Retinal pigment epithelial cell (primary cell): ENCODE data around the gene HPSE2.

Source experiments
- DNase-seq: peaks from one replicate; pipeline ENCODE4 v3.0.0-alpha.2; 2010; ENCODE audit warnings: low read depth
- H3K4me3 ChIP-seq: 2 replicates; pipeline ENCODE4 v1.5.1; 2011; ENCODE audit warnings: mild to moderate bottlenecking, low read length, control low read depth, moderate library complexity
- TF ChIP-seq, protein P1 (sequence below): conservative IDR thresholded peaks from 2 replicates; pipeline ENCODE4 v1.5.1; 2011; ENCODE audit warnings: low read depth, low read length, control low read depth, inconsistent platforms

Gene HPSE2

DNA sequence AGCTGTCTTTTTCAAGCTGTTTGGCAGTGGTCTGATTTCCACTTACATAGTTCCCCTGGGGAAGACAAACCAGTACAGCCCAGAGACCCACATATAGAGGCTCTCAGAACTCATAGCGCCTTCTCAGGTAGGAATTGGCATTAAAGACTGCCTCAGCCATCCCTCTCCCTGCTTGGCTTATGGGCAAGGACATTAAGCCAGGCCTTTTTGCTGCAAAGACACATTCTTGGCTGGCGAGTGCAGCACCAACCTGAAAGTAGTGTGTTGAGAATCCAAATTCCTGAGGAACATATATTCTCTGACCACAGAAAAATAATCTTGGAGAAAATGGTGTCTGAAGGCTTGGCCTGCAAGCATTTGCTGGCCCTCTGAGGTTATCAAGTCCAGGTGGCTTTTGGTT lies 749.7 kb downstream of the HPSE2 start:
- H3K4me3 ChIP-seq, result no peak overlapping the region
- TF ChIP-seq, protein P1, sequence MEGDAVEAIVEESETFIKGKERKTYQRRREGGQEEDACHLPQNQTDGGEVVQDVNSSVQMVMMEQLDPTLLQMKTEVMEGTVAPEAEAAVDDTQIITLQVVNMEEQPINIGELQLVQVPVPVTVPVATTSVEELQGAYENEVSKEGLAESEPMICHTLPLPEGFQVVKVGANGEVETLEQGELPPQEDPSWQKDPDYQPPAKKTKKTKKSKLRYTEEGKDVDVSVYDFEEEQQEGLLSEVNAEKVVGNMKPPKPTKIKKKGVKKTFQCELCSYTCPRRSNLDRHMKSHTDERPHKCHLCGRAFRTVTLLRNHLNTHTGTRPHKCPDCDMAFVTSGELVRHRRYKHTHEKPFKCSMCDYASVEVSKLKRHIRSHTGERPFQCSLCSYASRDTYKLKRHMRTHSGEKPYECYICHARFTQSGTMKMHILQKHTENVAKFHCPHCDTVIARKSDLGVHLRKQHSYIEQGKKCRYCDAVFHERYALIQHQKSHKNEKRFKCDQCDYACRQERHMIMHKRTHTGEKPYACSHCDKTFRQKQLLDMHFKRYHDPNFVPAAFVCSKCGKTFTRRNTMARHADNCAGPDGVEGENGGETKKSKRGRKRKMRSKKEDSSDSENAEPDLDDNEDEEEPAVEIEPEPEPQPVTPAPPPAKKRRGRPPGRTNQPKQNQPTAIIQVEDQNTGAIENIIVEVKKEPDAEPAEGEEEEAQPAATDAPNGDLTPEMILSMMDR, result no peak
- no peak for DNase-seq

DNA sequence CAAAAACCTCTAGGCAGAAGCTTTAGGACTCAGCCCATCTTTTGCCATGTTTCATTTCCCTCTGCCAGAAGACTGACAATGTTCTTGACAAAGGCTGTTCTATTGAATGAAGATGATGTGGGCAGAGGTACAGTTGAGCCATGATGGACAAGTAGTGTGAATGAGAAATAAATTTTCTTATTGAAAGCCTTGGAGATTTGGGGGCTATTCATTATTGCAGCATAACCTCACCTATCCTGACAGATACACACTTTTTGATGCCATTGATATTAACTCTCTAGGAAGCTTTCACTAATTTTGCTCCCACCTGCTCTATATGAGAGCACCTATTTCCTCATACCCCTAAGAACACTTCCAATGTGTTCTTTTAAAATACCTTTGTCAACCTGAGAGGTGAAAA lies 752.0 kb downstream of the HPSE2 start:
- no peak for DNase-seq
- TF ChIP-seq, protein P1, result no peak
- no peak overlapping the region for H3K4me3 ChIP-seq

DNA sequence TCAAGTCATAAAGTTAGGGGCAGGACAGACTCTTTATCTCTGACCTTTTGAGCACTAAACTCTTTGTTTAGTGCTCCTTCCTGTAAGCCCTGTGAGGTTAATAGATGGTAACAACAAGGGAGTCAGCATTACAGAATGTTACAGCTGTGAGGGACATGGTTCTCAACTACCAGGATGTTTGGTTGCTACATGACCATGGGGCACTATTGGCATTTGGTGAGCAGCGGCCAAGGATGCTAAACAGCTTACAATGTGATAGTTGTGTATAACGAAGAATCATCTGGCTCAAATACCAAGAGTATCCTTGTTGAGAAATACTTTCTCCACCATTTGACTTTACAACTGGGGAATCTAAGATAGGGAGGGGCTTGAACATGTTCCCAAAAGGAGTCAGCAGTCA lies 753.6 kb downstream of the HPSE2 start:
- no peak overlapping the region for H3K4me3 ChIP-seq
- no peak for DNase-seq
- TF ChIP-seq, protein P1, result no peak

DNA sequence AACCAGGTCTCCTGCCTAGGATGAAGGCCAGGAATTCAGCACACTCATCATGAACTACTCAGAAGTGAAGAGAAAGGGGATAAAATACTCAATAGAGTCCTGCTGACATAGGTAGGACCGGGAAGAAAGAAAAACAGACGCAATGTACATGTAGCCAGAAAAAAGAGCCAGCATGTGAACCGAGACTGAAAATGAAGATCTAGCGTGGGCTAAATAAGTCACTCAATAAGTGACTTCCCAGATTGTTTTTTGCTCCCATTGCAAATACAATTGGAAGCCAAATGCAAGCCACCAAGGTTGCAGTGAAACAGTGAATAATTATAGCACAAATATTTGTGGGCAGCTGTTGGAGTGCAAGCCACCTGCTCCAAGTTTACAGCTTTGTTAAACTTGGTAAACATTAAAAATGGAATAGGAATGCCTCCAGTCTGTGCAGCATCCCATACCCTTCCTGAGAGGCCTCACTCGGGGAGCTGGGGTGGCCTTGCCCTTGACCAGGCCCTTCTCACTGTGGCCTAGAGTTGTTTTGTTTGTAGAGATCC lies 754.2 kb downstream of the HPSE2 start:
- DNase-seq, result no peak
- TF ChIP-seq, protein P1, result no peak
- no peak overlapping the region for H3K4me3 ChIP-seq

DNA sequence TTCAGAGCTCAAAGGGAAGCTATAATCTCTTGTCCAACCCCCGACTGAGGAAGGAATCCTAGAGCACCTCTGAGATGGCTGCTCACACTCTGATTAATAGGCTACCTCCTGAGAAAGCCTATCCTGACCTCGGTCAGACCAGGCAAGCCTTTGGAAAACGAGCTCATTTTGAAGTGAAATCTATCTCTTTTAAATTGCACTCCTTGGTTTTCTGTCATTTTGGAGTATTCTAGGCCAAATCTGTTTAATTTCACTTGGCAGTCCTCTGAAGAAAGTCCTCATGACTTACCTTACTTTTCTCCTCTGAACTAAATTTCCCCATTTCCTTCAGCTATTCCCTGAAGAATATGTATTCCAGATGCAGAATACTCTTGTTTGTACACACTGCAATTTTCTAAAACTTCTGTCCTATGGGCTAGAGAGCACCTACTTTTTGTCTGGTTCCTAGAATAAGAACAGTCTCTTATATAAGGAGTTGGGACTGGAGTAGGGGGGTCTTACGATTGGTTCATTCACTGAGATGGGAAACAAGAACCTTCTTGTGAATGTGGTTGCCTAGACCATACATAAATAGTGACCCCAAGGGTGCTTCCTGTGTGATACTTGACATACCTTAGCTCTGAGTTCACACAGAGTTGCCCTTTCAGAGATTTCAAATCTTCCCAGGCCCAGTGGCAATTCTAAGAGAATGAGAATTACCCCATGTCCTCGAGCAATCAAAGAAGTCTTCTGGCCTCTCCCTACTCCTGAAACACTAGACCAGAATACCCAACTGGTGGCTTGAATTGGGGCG lies 757.0 kb downstream of the HPSE2 start:
- TF ChIP-seq, protein P1, result no peak

DNA sequence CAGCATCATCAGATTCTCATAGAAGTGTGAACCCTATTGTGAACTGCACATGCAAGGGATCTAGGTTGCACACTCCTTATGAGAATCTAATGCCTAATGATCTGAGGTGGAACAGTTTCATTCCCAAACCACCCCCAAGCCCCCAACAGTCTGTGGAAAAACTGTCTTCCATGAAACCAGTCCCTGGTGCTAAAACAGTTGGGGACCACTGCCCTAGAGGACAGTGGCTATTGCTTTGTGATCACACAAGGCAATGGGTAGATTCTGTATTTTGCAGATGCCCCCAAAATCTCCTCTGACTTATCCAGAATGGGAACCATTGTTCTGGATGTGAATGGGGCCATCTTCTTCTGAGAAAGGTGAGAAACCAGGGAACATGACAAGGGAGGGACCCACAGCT lies 757.8 kb downstream of the HPSE2 start:
- TF ChIP-seq, protein P1, result no peak
- no peak overlapping the region for H3K4me3 ChIP-seq
- DNase-seq, result no peak

More for the DNA sequence above, 757.0 kb downstream of the HPSE2 start:
- no peak for DNase-seq
- H3K4me3 ChIP-seq, result no peak overlapping the region

DNA sequence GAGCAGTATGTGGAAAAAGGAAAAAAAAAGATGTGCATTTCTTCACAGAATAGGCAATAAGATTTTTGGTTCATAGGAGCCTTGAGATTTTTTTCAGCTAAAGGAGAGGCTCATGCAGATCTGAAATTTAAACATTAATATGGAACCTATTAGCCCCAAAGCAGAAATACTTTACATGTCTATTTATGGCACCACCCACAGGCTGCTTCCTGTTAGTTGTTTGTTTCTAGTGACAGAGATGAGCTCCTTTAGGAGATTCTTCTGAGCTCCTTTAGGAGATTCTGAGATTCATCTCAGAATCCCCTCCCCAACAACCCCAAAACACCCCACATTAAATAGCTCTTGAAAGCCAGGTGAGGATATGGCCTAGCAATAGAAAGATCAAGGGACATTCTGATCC lies 761.0 kb downstream of the HPSE2 start:
- no peak for DNase-seq
- TF ChIP-seq, protein P1, result no peak
- H3K4me3 ChIP-seq, result no peak overlapping the region
